HFF-Myc (cell line): ENCODE data around the gene PDE9A.

ENCODE experiments used
- DNase-seq: peaks from one replicate; pipeline ENCODE4 v3.0.0-alpha.2; 2011; ENCODE audit warnings: low read depth; ENCODE audit errors: extremely low read depth
- H3K4me3 ChIP-seq: replicated peaks from 2 replicates; pipeline ENCODE4 v1.5.1; 2011; ENCODE audit warnings: low read depth, mild to moderate bottlenecking, control low read depth, low read length
- TF ChIP-seq, protein P1 (sequence below): IDR thresholded peaks from 2 replicates; pipeline ENCODE4 v1.5.1; 2012; ENCODE audit warnings: mild to moderate bottlenecking, low read depth, low read length, control low read depth; ENCODE audit errors: missing control alignments

The PDE9A gene

DNA sequence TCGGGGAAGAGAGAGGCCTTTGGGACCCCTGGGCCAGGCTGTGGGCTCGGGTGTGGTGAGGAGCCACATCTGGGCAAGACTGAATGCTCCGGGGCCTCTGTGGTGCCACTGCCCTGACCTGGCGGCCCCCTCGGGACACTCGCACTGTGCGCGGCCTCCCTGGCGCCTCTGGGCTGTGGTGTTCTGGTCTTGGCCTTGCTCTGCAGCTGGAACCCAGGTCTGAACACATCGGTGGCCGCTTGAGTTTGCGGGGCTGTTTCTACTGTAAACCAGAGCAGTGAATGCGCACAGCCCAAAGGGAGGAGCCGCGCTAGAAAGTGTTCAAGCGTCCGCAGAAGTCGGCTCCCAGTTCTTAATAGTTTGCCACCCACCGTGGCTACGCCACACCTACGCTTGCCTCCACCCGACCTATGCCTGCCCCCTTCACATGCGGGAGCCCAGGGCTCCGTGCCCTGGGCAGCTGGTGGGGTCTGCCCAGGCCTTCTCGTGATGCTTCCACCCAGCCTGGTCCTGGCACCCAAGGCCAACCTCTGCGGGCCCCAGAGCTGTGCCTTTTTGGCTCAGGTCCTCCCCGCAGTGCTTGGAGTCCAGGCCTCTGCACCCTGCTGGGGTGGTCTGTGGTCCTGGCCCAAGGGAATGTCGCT, 4.4 kb downstream of the PDE9A start:
- no peak overlapping the region for H3K4me3 ChIP-seq
- TF ChIP-seq, protein P1, sequence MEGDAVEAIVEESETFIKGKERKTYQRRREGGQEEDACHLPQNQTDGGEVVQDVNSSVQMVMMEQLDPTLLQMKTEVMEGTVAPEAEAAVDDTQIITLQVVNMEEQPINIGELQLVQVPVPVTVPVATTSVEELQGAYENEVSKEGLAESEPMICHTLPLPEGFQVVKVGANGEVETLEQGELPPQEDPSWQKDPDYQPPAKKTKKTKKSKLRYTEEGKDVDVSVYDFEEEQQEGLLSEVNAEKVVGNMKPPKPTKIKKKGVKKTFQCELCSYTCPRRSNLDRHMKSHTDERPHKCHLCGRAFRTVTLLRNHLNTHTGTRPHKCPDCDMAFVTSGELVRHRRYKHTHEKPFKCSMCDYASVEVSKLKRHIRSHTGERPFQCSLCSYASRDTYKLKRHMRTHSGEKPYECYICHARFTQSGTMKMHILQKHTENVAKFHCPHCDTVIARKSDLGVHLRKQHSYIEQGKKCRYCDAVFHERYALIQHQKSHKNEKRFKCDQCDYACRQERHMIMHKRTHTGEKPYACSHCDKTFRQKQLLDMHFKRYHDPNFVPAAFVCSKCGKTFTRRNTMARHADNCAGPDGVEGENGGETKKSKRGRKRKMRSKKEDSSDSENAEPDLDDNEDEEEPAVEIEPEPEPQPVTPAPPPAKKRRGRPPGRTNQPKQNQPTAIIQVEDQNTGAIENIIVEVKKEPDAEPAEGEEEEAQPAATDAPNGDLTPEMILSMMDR = no peak
- DNase-seq = no peak

DNA sequence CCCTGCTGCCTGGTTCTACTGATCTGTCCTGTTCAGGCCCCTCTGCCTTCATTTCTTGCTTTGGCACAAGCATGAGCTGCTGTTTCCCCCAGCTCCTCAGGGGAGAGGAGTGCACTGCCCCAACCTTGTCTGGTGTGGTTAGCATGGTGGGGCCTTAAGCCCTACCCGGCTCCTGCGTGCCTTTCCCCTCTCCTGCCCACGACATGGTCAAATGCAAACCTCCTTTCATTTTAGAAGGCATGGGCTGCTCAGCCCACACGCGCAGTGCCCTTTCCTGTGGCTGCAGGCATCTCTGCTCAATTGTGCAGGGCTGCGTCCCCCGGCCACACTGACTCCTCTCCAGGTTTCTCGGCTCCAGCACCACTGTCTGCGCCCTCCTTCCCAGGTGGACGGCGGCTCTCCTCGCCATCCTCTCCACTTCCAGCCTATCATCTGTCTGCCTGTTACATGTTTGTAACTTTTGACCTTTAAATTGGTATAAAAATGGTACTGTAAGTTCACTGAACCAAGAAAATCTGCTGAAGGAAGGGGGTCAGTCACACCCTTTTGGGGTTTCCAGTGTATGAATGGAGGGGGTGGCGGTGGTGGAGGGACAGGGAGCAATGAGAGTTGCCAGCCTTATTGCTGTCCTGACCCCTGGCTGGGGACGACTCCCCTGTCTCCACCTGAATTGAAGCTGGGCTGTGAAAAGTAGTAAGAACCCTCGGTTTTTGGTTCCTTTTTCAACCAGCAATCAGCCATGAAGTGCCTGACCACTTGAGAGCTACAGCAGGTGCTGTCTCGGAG, 5.1 kb downstream of the PDE9A start:
- H3K4me3 ChIP-seq = no peak overlapping the region
- DNase-seq = no peak
- TF ChIP-seq, protein P1 = no peak

DNA sequence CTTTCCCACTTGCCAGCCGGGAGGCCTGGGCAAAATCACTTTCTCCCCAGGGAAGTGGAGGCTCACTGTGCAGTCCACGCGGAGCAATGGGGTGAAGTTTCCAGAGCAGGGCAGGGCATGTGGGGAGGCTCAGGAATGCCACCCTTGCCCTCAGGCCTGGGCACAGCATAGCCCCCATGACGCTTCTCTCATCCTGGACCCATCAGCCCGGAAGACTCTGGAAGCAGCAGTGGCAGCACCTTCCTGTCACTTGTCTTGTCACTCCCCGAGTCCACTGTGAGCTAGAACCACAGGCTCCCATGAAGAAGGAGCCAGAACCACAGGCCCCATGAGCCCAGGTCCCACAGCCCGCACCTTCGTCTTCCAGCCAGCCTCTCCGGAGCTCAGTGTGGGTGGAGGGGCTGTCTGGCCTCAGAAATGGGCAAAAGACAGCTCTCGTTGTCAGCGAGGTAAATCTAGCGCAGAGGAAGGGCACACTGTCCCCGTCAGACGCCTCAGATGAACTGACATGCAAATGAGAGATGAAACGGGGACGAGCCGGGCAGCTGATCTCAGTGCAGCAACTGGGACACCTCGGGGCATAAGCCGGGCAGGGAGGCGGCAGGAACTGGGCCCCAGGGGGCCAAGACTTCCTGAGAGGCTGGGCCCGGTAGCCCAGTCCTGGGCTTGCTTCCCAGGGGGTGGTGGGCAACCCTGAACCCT, 6.1 kb downstream of the PDE9A start:
- TF ChIP-seq, protein P1 = no peak
- H3K4me3 ChIP-seq = no peak overlapping the region
- DNase-seq = no peak

DNA sequence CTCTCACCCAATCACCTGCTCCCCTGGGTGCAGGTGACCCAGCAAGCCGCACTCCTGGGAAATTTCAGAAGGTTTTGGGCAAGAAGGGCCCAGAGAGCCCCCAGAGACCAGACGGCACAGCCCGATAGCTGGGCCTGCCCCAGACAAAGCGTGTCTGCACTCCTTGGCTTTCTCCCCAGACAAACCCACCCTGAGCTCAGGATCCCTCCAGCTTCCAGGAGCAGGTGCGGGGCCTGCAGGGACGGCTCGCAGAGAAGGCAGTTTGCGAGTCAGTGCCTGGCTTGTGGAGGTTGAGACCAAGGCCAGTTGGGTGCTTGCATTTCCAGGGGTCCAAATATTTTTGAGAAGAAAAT, 6.7 kb downstream of the PDE9A start:
- TF ChIP-seq, protein P1 = no peak
- DNase-seq = no peak
- no peak overlapping the region for H3K4me3 ChIP-seq

DNA sequence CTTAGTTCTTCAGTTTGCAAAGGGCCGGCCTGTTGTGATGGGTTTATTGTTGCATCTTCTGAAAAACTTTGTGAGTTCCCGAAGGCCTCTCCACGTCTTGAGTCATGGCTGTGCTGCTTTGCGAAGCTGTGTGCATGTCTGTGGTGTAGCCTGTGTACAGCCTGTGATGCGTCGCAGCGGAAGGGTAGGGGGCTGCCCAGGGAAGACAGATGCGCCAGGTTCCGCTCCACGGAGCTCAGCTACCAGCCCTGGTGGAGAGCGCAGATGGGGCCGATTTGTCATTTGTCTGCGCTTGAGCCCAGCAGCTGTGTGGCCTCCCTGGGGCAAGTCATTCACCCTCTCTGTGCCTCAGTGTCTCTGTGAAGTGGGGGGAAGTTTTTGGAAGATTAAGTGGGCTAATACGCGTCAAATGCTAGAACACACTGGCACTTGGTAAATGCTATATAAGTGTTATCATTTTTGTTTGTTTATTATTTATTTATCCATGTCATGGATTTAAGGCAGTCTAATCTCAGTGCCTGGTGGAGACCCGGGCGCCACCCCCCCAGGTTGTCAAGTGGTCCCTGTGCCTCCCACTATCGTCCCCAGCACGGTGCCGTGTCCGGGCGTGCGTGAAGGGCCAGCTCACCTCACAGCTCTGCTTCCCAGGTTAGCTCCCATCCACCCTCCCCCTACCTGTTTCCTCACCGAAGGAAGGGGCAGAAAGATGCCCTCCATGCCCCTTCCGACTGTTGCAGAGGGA, 8.4 kb downstream of the PDE9A start:
- no peak overlapping the region for H3K4me3 ChIP-seq
- no peak for DNase-seq
- TF ChIP-seq, protein P1 = no peak

DNA sequence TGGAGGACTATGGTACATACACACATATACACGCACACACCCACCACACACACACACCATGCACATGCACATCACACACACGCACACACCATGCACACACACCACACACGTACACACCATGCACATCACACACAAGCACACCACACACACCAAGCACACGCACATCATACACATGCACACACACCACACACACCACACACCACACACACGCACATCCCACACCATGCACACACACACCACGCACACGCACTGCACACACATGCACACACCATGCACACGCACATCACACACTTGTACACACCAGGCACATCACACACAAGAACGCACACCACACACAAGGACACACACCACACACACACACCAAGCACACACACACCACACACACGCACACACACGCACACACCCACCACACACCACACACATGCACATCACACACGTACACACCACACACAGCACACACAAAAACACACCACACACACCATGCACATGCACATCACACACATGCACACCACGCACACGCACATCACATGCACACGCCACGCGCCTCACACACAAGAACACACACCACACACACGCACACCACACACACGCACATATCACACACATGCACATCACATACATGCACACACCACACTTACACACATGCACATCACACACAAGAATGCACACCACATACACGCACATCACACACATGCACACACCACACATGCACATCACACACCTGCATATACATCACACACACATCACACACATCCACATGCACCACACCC, 9.2 kb downstream of the PDE9A start:
- DNase-seq = no peak
- no peak overlapping the region for H3K4me3 ChIP-seq
- TF ChIP-seq, protein P1 = no peak
